B cell (primary cell): Measurements from ENCODE around the gene NUP62. TPM values are rescaled to one million over a fixed set of nuclear protein-coding genes. Genes with fewer than 3 reads are reported as not detected.
A peak's percentile ranks its signal among the peaks of the same experiment; 100 is the strongest.

Experiments
- ATAC-seq: fragments of 200-7000 bp; cut with Tn5 transposase; one replicate; pipeline ENCODE4 v1.10.0; 2021; ENCODE audit warnings: low read depth, mild to moderate bottlenecking, moderate number of reproducible peaks, moderate library complexity
- CTCF ChIA-PET: fragments of 350-600 bp; sonication (Branson Sonifier 250); formaldehyde crosslinking; loops from one replicate; lab custom pipeline; 2021; ENCODE audit warnings: antibody characterized with exemption, inconsistent platforms; lab: Charles Lee
- POLR2A ChIA-PET: fragments of 350-600 bp; sonication (Branson Sonifier 250); formaldehyde crosslinking; loops from one replicate; lab custom pipeline; 2021; ENCODE audit warnings: antibody characterized with exemption; lab: Charles Lee
- DNase-seq: peaks from one replicate; pipeline ENCODE4 v3.0.0; 2013
- H2AFZ ChIP-seq: 2 replicates; pipeline ENCODE4 v1.6.1; 2012; ENCODE audit warnings: mild to moderate bottlenecking, low read depth, low read length; ENCODE audit not compliant: insufficient read depth, poor library complexity, severe bottlenecking
- H3K27ac ChIP-seq, 2 donors: 1 replicate in 1 of 2; 2 replicates in 1 of 2; pipeline ENCODE4 v1.5.1; 2012 to 2013; ENCODE audit warnings: low read length in 2 of 2, mild to moderate bottlenecking in 2 of 2, moderate library complexity in 1 of 2
- H3K27me3 ChIP-seq, 4 experiments: fragments of 200-600 bp in 1 of 4; sonication (generic) in 1 of 4; replicated peaks in 1 of 4; 1 replicate in 2 of 4; 2 replicates in 2 of 4; pipeline versions ENCODE4 v1.6.1 to v1.7.0; 2013 to 2016; ENCODE audit warnings: low read length in 3 of 4, mild to moderate bottlenecking in 2 of 4, mixed read lengths in 1 of 4, moderate library complexity in 1 of 4; ENCODE audit not compliant: insufficient read depth in 4 of 4, control insufficient read depth in 3 of 4; ENCODE audit errors: control extremely low read depth in 1 of 4
- H3K36me3 ChIP-seq, 2 experiments: replicated peaks in 1 of 2; 1 replicate in 1 of 2; 2 replicates in 1 of 2; pipeline versions ENCODE4 v1.6.1 to v1.7.1; 2013; ENCODE audit warnings: low read length in 1 of 2; ENCODE audit not compliant: insufficient read depth in 2 of 2, control insufficient read depth in 1 of 2; ENCODE audit errors: control extremely low read depth in 1 of 2, extremely low read depth in 1 of 2
- H3K4me1 ChIP-seq, 2 donors: fragments of 200-600 bp in 1 of 2; sonication (generic) in 1 of 2; 1 replicate in 1 of 2; 2 replicates in 1 of 2; pipeline versions ENCODE4 v1.5.1 to v1.6.1; 2013 to 2017; ENCODE audit warnings: low read length in 2 of 2; ENCODE audit not compliant: control insufficient read depth in 2 of 2, insufficient read depth in 2 of 2
- H3K4me2 ChIP-seq: replicated peaks from 2 replicates; pipeline ENCODE3; 2012; ENCODE audit warnings: mild to moderate bottlenecking, low read depth, low read length; ENCODE audit not compliant: poor library complexity, severe bottlenecking
- H3K4me3 ChIP-seq, 5 experiments: fragments of 200-600 bp in 1 of 5; sonication (generic) in 1 of 5; 1 replicate in 3 of 5; 2 replicates in 2 of 5; pipeline versions ENCODE4 v1.5.1 to v1.7.0; 2011 to 2016; ENCODE audit warnings: low read length in 4 of 5, mild to moderate bottlenecking in 4 of 5, low read depth in 2 of 5, control low read depth in 1 of 5, moderate library complexity in 1 of 5; ENCODE audit not compliant: insufficient read depth in 1 of 5; ENCODE audit errors: control extremely low read depth in 1 of 5, extremely low read depth in 1 of 5
- H3K79me2 ChIP-seq: fragments of 200-600 bp; sonication (generic); one replicate; pipeline ENCODE4 v1.6.0; 2016; ENCODE audit warnings: low read length; ENCODE audit not compliant: control insufficient read depth, insufficient read depth
- H3K9ac ChIP-seq: fragments of 200-600 bp; sonication (generic); 2 replicates; pipeline ENCODE4 v1.6.1; 2017; ENCODE audit warnings: mild to moderate bottlenecking, low read length, moderate library complexity
- H3K9me3 ChIP-seq, 3 donors: one replicate each; pipeline versions ENCODE4 v1.6.1 to v1.7.1; 2013; ENCODE audit warnings: low read length in 2 of 3; ENCODE audit not compliant: control insufficient read depth in 2 of 3, insufficient read depth in 1 of 3; ENCODE audit errors: control extremely low read depth in 1 of 3
- H4K20me1 ChIP-seq: 2 replicates; pipeline ENCODE4 v1.6.0; 2012; ENCODE audit warnings: mild to moderate bottlenecking, low read length; ENCODE audit not compliant: insufficient read depth, control insufficient read depth, poor library complexity, severe bottlenecking
- H3K27ac Mint-ChIP-seq: one replicate; pipeline ENCODE4 v1.8.0; 2021; ENCODE audit warnings: mixed read lengths
- H3K27me3 Mint-ChIP-seq: one replicate; pipeline ENCODE4 v1.8.0; 2021; ENCODE audit warnings: mixed read lengths
- H3K4me1 Mint-ChIP-seq: one replicate; pipeline ENCODE4 v1.8.0; 2021; ENCODE audit warnings: mixed read lengths
- H3K4me3 Mint-ChIP-seq: one replicate; pipeline ENCODE4 v1.8.0; 2021; ENCODE audit warnings: mixed read lengths
- H3K9me3 Mint-ChIP-seq: one replicate; pipeline ENCODE4 v1.8.0; 2022; ENCODE audit warnings: mixed read lengths; ENCODE audit not compliant: insufficient read depth
- EZH2 ChIP-seq: IDR thresholded peaks from 2 replicates; pipeline ENCODE4 v1.6.1; 2012; ENCODE audit warnings: borderline replicate concordance, low read depth, mild to moderate bottlenecking, moderate library complexity, low read length; ENCODE audit not compliant: insufficient read depth, poor library complexity, severe bottlenecking
- WGBS: methylation state at CpG from one replicate; pipeline ENCODE4 v1.1.5; 2013; ENCODE audit warnings: missing lambda C conversion rate; ENCODE audit not compliant: insufficient coverage; 5-methylcytosine and 5-hydroxymethylcytosine counted together
- intact Hi-C: fragments of 100-400 bp; cut with micrococcal nuclease; formaldehyde crosslinking; loops from one replicate; pipeline ENCODE4 v1.10.0; 2022
- polyA plus RNA-seq: library from polyadenylated mRNA; depleted of rRNA; stranded (reverse); fragments of >200 nt; gene quantifications from 2 replicates; pipeline ENCODE4 v1.2.3, GENCODE V29; 2012
- total RNA-seq, 2 donors: library from RNA; stranded (reverse); fragments of 120-200 nt in 1 of 2; gene quantifications; 1 replicate in 1 of 2; 2 replicates in 1 of 2; pipeline versions ENCODE4 v1.2.3 to v1.2.4, GENCODE V29; 2013 to 2022
- TF ChIP-seq, protein P1 (sequence below): fragments of 200-600 bp; IDR thresholded peaks from one replicate; pipeline ENCODE4 v1.8.0; 2022; ENCODE audit warnings: antibody characterized with exemption, mild to moderate bottlenecking

NUP62 gene
- total and polyA plus RNA-seq, 2 donors (not counting 1 experiment from before 2014, with no cell fraction given), result 25.2 to 75.7 TPM

DNA sequence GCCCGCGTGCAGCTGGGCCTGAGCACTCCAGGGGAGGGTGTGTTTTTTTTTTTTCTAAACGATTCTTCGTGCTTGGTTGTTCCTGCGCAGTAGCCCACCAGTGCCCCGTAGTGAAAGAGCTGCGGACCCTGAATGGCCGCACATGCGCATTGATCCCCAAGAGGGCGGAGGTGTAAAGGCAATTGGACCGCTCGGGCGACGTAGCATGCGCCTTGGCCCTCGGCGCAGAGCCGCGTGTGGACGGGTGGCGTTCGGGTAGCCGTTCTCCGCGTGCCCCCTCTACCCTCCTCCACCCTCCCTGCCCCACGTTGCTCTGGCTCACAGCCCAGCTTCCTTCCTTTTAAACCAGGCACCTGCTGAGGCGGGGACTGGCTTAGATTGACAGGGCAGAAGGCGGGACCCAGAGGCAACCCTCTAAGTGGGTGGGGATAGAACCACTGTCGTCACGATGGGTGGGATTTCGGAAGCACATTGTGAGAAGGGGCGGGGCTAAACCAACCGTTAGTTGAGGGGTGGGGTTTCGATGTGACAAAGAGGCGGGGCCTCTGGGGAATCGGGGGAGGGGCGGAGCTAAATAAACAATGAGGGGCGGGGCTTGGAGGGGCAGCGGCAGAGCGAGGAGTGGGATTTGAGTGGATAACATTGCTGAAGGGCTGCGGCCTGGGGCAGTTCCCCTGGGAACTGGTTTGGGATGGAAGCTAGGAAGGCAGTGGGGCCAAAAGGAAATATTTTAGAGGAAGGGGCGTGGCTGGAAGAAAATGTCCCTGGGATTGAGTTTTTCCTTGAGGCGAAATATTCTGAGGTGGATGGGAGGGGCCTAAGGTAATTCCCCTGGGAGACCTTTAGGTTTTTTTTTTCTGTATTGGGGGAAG is 543 bp upstream of the NUP62 start:
- H3K9ac ChIP-seq, result peak overlapping the region; percentile 92
- peaks cover 33% of the 10 kb centered on the region for H4K20me1 ChIP-seq
- ChIA-PET CTCF (interaction anchor here (0.9 to 3.1 kb wide), 6 partner anchors 9 to 55 kb away, joined by 3 to 20 read pairs (median 6); partner anchors contain the start of genes AKT1S1 and TBC1D17), POLR2A (interaction anchor here (0.7 to 3.1 kb wide), 19 partner anchors 11 to 1621 kb away, joined by 3 to 28 read pairs (median 4); partner anchors contain the start of genes AKT1S1, FUZ, PNKP and SCAF1)
- no peak for TF ChIP-seq EZH2
- TF ChIP-seq, protein P1, sequence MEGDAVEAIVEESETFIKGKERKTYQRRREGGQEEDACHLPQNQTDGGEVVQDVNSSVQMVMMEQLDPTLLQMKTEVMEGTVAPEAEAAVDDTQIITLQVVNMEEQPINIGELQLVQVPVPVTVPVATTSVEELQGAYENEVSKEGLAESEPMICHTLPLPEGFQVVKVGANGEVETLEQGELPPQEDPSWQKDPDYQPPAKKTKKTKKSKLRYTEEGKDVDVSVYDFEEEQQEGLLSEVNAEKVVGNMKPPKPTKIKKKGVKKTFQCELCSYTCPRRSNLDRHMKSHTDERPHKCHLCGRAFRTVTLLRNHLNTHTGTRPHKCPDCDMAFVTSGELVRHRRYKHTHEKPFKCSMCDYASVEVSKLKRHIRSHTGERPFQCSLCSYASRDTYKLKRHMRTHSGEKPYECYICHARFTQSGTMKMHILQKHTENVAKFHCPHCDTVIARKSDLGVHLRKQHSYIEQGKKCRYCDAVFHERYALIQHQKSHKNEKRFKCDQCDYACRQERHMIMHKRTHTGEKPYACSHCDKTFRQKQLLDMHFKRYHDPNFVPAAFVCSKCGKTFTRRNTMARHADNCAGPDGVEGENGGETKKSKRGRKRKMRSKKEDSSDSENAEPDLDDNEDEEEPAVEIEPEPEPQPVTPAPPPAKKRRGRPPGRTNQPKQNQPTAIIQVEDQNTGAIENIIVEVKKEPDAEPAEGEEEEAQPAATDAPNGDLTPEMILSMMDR, result no peak
- H3K27me3 ChIP-seq, result no peaks in the 10 kb centered on the region
- H3K4me1 Mint-ChIP-seq, result peaks cover 53% of the 10 kb centered on the region
- H3K4me2 ChIP-seq, result peak overlapping the region; percentile 94
- peaks cover 1 to 17% of the 10 kb centered on the region in 2 experiments for H3K36me3 ChIP-seq
- intact Hi-C loops, result loop anchor here (1.0 to 10.0 kb wide), 6 partner anchors 33 to 875 kb away; partner anchors contain the start of genes AKT1S1, TBC1D17 and VRK3
- 8% methylated on average over 42 of the region's 43 CpGs for WGBS
- no peaks in the 10 kb centered on the region for H3K27me3 Mint-ChIP-seq
- peaks cover 0 to 3% (median 0%) of the 10 kb centered on the region in 3 donors for H3K9me3 ChIP-seq
- H3K27ac ChIP-seq, result peak overlapping the region; percentile 80 to 97
- ATAC-seq, result peak; percentile 84
- H3K9me3 Mint-ChIP-seq, result no peaks in the 10 kb centered on the region
- peaks cover 46% of the 10 kb centered on the region for H3K79me2 ChIP-seq
- H3K27ac Mint-ChIP-seq, result peak overlapping the region; percentile 98
- peaks cover 20 to 32% of the 10 kb centered on the region in 2 donors for H3K4me1 ChIP-seq
- peak overlapping the region; percentile 100 for H3K4me3 Mint-ChIP-seq
- H3K4me3 ChIP-seq, result peak overlapping the region; percentile 70 to 98 (median 89)
- peak overlapping the region; percentile 90 for H2AFZ ChIP-seq
- peak; percentile 99 for DNase-seq
